ENCODE measurements around the gene KLF4.

- TF ChIP-seq POLR2A (IDR thresholded peaks at IDR 0.05) (no peak), CTCF (IDR thresholded peaks at IDR 0.05) (no peak)
These were observed 16.8 kb downstream of the KLF4 start for GRCh38 chr9:107472581-107473340.
